Stimulated activated naive B cell treated with anti-CD40 and anti-IgM and Interleukin-4, amounts not matched to agents 10 μg/mL and 1 μg/mL and 100 μg/mL, for 72 hours (primary cell): ENCODE data around the gene KSR1.
"Not testable (repeated sequence)": the region's sequence is repeated elsewhere in the genome, so short reads cannot be mapped to it uniquely, and the experiment has no call there.

ENCODE experiments used
- ATAC-seq, 2 donors: fragments of 150-1000 bp; cut with Tn5 transposase; replicated peaks; 2 replicates each; pipeline ENCODE4 v1.10.0; 2021; ENCODE audit warnings: moderate library complexity in 1 of 2
- DNase-seq: peaks from one replicate; pipeline ENCODE4 v3.0.0; 2021
- H3K27ac Mint-ChIP-seq: one replicate; pipeline ENCODE4 v1.8.0; 2022; ENCODE audit warnings: mild to moderate bottlenecking, mixed read lengths
- H3K27me3 Mint-ChIP-seq, 2 donors: one replicate each; pipeline ENCODE4 v1.8.0; 2022; ENCODE audit warnings: mixed read lengths in 2 of 2
- H3K36me3 Mint-ChIP-seq, 2 donors: one replicate each; pipeline ENCODE4 v1.8.0; 2022; ENCODE audit warnings: mixed read lengths in 2 of 2, mild to moderate bottlenecking in 1 of 2
- H3K4me1 Mint-ChIP-seq, 2 donors: one replicate each; pipeline ENCODE4 v1.8.0; 2022; ENCODE audit warnings: mixed read lengths in 2 of 2, mild to moderate bottlenecking in 1 of 2
- H3K4me3 Mint-ChIP-seq, 2 donors: one replicate each; pipeline ENCODE4 v1.8.0; 2022; ENCODE audit warnings: mild to moderate bottlenecking in 2 of 2, mixed read lengths in 2 of 2, moderate library complexity in 1 of 2
- H3K9me3 Mint-ChIP-seq, 2 donors: one replicate each; pipeline ENCODE4 v1.8.0; 2022; ENCODE audit warnings: mixed read lengths in 2 of 2, mild to moderate bottlenecking in 1 of 2

KSR1 gene

DNA sequence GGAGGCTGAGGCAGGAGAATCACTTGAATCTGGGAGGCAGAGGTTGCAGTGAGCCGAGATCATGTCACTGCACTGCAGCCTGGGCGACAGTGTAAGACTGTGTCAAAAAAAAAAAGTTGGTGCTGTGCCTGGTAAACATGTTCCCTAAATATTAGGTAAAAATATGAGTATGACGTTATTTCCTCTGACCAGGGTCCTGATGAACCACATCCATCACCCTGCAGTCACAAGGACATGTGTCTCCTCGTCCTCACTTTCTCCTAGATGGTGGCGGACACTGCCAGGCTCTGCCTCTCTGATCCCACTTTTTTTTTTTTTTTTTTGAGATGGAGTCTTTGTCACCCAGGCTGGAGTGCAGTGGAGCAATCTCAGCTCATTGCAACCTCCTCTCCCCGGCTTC, 203.4 kb downstream of the KSR1 start:
- Mint-ChIP-seq H3K4me1 (peaks cover 2 to 4% of the 10 kb centered on the region in 2 donors), H3K36me3 (no peaks in the 10 kb centered on the region), H3K4me3 (no peak overlapping the region), H3K9me3 (no peaks in the 10 kb centered on the region), H3K27ac (no peak overlapping the region), H3K27me3 (peaks cover 3 to 13% of the 10 kb centered on the region in 2 donors)
- DNase-seq, result no peak
- ATAC-seq, result no peak

DNA sequence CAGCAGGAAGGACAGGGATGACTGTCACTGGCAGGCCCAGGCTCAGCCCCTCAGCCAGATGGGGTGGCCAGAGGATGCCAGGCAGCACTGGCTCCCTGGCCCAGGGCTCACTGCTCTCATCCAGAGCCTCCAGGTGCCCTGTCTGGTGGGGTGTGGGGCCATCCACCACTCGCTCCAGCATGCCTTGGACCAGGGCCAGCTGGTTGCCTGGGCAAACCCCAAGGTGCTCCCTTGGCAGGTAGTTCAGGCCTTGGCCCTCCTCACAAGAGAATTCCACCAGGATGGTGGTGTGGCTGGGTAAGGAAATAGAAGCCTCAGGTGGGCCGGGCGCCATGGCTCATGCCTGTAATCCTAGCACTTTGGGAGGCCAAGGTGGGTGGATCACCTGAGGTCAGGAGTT, 204.2 kb downstream of the KSR1 start:
- DNase-seq, result no peak
- no peak for ATAC-seq
- H3K9me3 Mint-ChIP-seq, result no peaks in the 10 kb centered on the region
- H3K4me1 Mint-ChIP-seq, result no peaks in the 10 kb centered on the region
- no peaks in the 10 kb centered on the region for H3K36me3 Mint-ChIP-seq
- no peak overlapping the region for H3K27ac Mint-ChIP-seq
- peaks cover 3 to 13% of the 10 kb centered on the region in 2 donors for H3K27me3 Mint-ChIP-seq
- H3K4me3 Mint-ChIP-seq, result no peak overlapping the region

DNA sequence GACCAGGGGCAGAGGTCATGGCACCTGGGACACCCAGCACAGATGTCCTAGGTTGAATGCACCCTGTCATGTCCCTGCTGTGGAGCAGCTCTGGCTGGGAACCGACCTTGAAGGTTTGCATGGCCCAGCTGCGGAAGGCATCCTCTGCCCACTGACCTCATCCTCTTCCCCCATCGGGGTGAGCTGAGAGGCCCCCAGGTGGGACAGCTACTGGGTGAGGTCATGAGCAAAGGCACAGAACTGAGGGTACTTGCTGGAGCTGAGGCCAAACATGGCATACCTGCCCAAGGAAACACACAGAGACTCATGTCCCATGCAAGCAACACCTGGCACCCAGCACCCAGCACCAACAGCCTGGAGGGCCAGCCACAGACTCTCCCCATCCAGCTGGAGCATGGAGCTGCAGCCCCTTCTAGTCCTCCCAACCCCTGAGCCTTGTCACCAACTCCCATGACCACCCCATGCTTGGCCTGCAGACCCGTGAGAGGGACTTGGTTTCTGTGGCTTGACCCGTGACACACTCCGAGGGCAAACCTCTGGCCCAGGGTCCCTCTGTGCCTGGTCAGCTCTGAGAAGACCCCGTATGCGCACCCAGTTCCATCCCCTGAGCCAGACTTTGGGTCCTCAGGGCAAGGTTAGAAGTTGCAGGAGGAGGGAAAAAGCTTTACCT, 207.8 kb downstream of the KSR1 start:
- no peak for ATAC-seq
- Mint-ChIP-seq H3K36me3 (no peaks in the 10 kb centered on the region), H3K4me3 (no peak overlapping the region)

DNA sequence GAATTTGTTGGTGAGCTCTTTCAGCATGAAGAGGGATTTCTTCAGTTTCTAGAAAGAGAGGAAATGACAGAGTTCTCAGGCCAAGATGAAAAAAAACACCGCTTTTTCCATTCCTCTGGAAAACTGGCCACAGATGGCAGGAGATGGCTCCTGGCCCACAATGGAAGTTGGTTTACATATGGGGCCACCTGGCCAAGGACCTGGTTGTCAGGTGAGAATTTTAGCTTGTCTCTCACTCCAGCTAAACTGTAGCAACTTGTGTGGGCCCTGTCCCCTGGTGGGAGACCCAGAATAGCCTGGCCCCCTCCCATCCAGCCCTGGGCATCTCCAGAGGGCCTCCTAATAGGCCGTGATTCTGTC, 208.3 kb downstream of the KSR1 start:
- DNase-seq, result no peak
- H3K9me3 Mint-ChIP-seq, result no peaks in the 10 kb centered on the region
- ATAC-seq, result no peak
- H3K36me3 Mint-ChIP-seq, result no peaks in the 10 kb centered on the region
- no peaks in the 10 kb centered on the region for H3K4me1 Mint-ChIP-seq
- H3K27ac Mint-ChIP-seq, result no peak overlapping the region
- H3K27me3 Mint-ChIP-seq, result peaks cover 0 to 13% of the 10 kb centered on the region in 2 donors
- H3K4me3 Mint-ChIP-seq, result no peak overlapping the region

More for the DNA sequence above, 207.8 kb downstream of the KSR1 start:
- DNase-seq, result no peak
- H3K27ac Mint-ChIP-seq, result no peak overlapping the region
- no peaks in the 10 kb centered on the region for H3K4me1 Mint-ChIP-seq
- peaks cover 0 to 13% of the 10 kb centered on the region in 2 donors for H3K27me3 Mint-ChIP-seq
- H3K9me3 Mint-ChIP-seq, result no peaks in the 10 kb centered on the region

DNA sequence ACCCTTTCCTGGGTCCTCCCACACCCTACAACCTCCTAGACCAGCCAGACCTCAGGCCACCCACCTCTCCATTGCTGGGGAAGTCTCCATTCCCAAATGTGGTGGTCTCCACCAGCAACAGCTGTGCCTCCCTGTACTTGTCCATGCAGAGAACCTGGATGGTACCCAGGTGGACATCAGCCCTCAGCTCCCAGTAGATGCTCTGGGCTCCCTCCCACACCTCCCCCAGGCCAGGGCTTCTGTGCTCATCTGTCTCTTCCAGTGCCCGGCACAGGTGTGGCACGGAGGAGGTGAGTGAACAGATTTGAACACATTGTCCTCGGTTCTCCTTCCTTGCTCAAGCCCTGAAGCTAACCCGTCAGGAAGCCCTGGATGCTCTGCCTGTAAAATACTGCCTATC, 209.3 kb downstream of the KSR1 start:
- Mint-ChIP-seq H3K9me3 (no peaks in the 10 kb centered on the region), H3K36me3 (no peaks in the 10 kb centered on the region)
- no peak for ATAC-seq

DNA sequence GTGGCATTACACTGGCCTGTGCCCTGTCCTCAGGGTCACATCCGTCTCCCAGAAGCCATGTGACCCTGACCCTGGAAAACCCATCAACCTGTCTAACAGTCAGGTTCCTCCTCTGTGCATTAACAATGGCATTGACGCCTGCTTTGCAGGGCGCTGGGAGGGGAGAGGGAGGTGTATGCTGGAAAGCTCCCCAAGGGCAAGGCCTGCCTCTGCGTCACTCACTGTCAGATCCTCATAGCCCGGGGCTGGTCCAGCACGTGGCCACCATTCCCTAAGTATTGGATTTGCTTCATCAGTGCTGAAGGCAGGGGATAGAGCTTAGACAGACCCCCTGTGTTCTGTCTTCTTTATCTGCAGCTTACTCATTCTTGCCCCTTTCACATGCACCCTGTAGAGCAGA, 210.0 kb downstream of the KSR1 start:
- peaks cover 6 to 13% of the 10 kb centered on the region in 2 donors for H3K27me3 Mint-ChIP-seq
- not testable (repeated sequence) for H3K4me1 Mint-ChIP-seq, H3K4me3 Mint-ChIP-seq, ATAC-seq, H3K9me3 Mint-ChIP-seq, H3K36me3 Mint-ChIP-seq, H3K27ac Mint-ChIP-seq, DNase-seq

More for the DNA sequence above, 209.3 kb downstream of the KSR1 start:
- Mint-ChIP-seq H3K27me3 (peaks cover 2 to 13% of the 10 kb centered on the region in 2 donors), H3K4me1 (no peaks in the 10 kb centered on the region), H3K27ac (no peak overlapping the region), H3K4me3 (no peak overlapping the region)
- no peak for DNase-seq

DNA sequence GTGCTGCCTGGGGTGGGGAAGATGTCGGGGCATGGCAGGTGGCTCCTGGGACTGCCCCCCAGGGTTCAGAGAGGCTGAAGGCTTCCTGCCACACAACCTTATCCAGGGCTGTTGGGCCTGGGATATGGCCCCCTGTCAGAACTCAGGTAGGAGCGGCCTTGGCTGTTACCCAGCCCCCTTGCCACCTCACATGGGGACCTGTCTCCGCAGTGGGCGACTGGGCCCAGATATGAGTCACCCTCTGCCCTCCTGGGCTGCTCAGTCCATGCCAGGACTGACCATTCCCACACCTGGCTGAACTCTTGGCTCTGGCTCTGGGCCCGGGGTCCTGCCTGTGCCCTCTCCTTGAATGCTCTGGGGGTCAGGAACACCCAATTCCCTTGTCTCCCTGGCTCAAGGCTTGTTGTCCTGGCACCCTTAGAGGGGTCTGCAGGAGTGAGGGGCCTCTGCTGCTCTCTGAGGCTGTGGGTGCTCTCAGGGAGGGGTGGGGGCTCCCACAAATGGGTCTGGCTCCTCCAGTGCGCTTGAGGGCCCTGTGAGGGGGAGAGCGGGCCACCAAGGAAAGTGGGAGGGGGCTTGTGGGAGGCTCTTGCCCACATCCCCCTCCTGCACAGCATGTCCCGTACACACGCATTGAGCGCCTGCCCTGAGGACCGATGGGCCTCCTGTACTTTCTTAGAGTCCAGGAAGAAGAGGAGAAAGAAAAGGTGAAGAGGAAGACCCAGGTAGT, 210.7 kb downstream of the KSR1 start:
- no peak overlapping the region for H3K27ac Mint-ChIP-seq
- no peaks in the 10 kb centered on the region for H3K36me3 Mint-ChIP-seq
- H3K27me3 Mint-ChIP-seq, result peaks cover 6 to 7% of the 10 kb centered on the region in 2 donors
- DNase-seq (no peak), ATAC-seq (no peak)
- no peak overlapping the region for H3K4me3 Mint-ChIP-seq
- no peaks in the 10 kb centered on the region for H3K9me3 Mint-ChIP-seq
- no peaks in the 10 kb centered on the region for H3K4me1 Mint-ChIP-seq

DNA sequence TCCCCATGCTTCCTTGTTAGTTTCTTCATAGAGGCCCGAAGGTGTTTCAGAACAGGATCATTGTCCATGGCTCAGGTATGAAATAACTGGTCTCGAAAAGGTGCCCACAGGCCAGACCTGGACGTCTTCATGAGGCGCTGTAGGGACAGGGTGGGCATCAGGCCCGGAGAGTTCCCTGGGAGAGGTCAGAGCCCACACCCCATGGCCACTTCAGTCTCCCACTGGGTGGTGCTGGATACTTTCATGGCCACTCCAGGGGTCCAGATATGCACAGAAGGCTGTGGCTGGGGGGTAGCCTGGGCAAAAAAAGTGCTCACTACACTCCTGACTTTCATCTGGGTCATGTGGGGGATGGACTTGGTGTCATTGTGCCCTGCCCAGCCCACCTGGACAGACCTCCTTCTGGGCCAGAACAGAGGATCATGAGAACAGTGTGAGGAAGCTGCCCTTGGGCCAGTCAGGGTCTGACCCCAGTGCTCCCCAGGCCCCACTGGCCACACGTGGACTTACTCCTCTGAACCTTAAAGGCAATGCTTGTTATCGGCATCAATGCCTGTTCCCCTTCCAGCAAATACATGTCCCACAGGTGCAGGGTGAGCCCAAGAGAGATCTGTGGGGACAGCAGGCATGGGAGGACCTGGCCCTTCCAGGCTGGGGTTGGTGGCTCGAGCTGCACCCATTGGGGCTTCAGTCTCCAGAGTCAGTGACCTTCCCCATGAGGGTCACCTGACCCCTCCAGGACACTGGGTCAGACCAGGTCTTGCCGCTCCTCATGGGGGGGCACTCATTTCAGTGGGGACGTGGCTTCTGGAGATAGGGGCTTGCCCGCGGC, 211.6 kb downstream of the KSR1 start:
- DNase-seq (no peak), ATAC-seq (no peak)
- Mint-ChIP-seq H3K36me3 (no peaks in the 10 kb centered on the region), H3K4me1 (no peaks in the 10 kb centered on the region), H3K27ac (no peak overlapping the region), H3K27me3 (peaks cover 0 to 6% of the 10 kb centered on the region in 2 donors), H3K4me3 (no peak overlapping the region), H3K9me3 (no peaks in the 10 kb centered on the region)

DNA sequence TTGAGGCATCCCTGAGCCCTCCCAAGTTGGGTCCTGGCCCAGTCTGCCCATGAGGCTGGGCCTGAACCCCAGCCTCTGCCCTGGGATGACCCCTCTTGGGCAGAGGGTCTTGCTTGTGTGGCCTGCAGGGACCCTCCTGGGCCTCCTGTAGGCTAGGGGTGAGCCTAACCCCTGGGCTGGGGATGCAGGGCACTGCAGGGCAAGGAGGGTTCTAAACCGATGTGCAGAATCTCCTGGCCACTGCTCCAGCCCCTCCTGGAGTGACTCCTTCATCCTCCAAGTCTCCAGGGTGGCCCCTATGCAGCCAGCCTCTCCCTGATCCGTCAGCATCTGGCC, 212.2 kb downstream of the KSR1 start:
- Mint-ChIP-seq H3K4me3 (no peak overlapping the region), H3K36me3 (no peaks in the 10 kb centered on the region), H3K27me3 (peaks cover 0 to 6% of the 10 kb centered on the region in 2 donors), H3K4me1 (no peaks in the 10 kb centered on the region), H3K9me3 (no peaks in the 10 kb centered on the region), H3K27ac (no peak overlapping the region)
- ATAC-seq, result no peak
- no peak for DNase-seq

DNA sequence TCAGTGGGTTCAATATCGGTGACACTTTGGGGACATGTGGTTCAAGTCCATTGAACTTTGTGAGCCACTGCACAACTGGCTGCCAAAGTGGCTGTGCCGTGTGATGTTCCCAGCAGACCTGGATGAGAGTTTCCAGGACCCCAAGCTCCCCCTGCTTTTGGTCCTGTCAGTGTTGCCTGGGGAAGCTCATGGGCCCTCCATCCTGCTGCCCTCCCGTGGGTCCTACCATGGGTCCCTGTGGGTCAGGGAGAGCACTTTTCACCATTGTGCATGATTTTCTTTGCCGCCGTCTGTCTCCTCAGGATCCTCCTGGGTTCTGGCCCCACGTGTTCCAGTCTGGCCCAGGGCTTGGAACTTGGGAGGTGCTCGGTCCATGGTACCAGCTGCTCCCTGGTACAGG, 212.9 kb downstream of the KSR1 start:
- H3K4me1 Mint-ChIP-seq, result no peaks in the 10 kb centered on the region
- DNase-seq (no peak), ATAC-seq (no peak)
- no peak overlapping the region for H3K4me3 Mint-ChIP-seq
- H3K27me3 Mint-ChIP-seq, result peaks cover 0 to 6% of the 10 kb centered on the region in 2 donors
- H3K36me3 Mint-ChIP-seq, result no peaks in the 10 kb centered on the region
- no peaks in the 10 kb centered on the region for H3K9me3 Mint-ChIP-seq
- H3K27ac Mint-ChIP-seq, result no peak overlapping the region

DNA sequence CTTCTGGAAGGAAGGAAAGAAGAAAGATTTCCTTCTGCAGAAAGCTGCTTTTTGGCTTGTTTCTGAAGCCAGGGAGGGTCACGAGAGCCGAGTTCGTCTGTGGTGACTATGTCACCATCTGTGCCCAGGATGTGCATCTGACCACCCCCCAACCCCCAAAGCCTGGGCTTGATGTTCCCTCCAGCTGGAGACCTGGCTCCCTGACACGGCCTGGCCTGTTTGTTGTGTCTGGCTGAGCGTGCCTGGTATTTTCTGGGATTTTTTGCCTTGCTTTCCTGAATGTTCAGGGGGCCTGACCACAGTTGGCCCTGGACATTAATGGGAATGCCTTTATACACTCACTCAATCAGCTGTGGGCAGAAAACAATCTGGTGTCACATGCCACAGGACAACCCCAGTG, 213.6 kb downstream of the KSR1 start:
- Mint-ChIP-seq H3K4me3 (no peak overlapping the region), H3K27me3 (peaks cover 0 to 6% of the 10 kb centered on the region in 2 donors), H3K4me1 (no peaks in the 10 kb centered on the region), H3K36me3 (no peaks in the 10 kb centered on the region), H3K27ac (no peak overlapping the region), H3K9me3 (no peaks in the 10 kb centered on the region)
- no peak for DNase-seq
- no peak for ATAC-seq

DNA sequence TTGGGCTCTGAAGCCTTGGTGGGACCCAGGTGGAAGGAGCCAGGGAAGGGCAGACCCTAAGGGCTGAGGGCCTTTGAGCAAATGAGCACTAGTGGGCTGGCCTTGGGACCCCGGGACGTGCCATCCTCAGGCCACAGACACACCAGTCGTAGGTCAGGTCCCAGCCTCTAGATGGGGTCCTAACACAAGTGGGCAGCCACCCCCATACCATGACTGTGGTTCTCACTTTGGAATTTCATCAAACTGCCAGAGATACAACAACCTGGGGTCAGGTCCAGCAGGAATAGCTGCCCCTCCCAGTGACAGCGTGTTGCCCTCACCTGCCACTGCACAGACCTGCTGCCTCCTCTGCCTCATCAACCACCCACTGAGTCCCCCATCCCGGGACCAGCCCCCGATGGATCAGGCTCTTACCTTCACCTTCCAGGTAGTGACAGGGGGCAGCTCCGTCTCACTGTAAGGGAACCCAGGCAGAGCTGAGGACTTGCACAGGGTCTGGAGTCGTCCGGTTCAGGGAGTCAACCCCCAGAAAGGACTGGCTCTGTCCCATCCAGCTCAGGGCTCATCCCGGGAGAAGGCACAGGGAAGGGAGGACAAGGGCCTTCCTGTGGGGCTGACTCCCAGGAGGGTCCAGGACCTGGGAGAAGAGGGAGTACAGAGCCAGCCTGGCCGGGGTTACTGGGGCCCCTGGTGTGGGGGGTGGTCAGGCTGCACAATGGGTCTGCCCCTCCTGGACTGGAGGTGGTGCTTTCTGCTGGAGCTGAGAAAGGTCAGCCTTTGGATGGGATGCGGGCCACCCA, 214.7 kb downstream of the KSR1 start:
- Mint-ChIP-seq H3K27me3 (peaks cover 0 to 6% of the 10 kb centered on the region in 2 donors), H3K36me3 (no peaks in the 10 kb centered on the region), H3K27ac (no peak overlapping the region), H3K4me3 (no peak overlapping the region), H3K4me1 (no peaks in the 10 kb centered on the region), H3K9me3 (no peaks in the 10 kb centered on the region)
- ATAC-seq, result no peak
- no peak for DNase-seq

DNA sequence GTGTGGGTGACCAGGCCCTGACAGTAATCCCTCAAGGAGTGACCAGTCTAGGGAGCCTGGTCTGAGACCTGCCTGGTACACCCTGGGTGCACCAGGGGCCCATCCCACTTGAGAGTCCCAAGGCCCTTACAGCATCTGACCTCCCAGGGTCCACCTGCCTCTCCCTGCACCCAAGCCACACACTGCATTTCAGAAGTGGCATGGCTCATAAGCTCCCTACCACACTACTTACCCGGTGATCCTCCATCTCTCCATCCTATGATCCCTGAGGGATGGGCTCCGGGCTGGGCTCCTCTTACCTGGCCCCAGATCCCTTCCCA, 215.3 kb downstream of the KSR1 start:
- DNase-seq (no peak), ATAC-seq (no peak)
- no peaks in the 10 kb centered on the region for H3K4me1 Mint-ChIP-seq
- H3K4me3 Mint-ChIP-seq, result no peak overlapping the region
- no peaks in the 10 kb centered on the region for H3K9me3 Mint-ChIP-seq
- H3K27me3 Mint-ChIP-seq, result peaks cover 0 to 6% of the 10 kb centered on the region in 2 donors
- no peak overlapping the region for H3K27ac Mint-ChIP-seq
- H3K36me3 Mint-ChIP-seq, result no peaks in the 10 kb centered on the region

DNA sequence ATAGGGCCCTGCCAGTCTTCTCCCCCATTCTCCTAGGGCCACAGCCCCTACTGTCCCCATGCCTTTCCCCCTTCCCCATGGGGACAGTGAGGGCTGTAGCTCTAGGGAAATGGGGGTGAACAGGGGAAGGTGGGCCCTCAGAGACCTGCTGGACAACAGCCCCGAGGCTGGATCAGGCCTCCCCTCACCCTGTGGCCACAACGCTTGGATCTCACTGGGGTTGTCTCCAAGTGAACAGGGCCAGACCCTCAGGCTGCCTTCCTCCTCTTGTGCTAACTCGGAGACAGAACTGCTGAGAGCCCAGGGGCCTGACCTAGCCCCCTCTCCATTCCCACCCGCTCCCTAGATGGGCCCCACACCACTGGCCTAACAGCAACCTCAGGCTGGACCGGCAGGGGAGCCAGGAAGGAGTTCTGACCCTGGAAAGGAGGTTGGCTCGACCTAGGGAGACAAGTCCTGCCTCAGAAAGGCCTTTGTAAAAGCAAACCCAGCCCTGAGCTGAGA, 215.8 kb downstream of the KSR1 start:
- not testable (repeated sequence) for H3K27ac Mint-ChIP-seq, H3K27me3 Mint-ChIP-seq, ATAC-seq, DNase-seq, H3K36me3 Mint-ChIP-seq, H3K4me3 Mint-ChIP-seq, H3K9me3 Mint-ChIP-seq, H3K4me1 Mint-ChIP-seq
